T-helper 22 cell (primary cell): ENCODE measurements around the gene LCE1F.

ENCODE experiments used
- DNase-seq: peaks from one replicate; pipeline ENCODE4 v3.0.0-alpha.2; 2020; ENCODE audit warnings: low read depth

Gene LCE1F

GRCh38 chr1:152776361-152776760 lies 1.4 kb downstream of the LCE1F start:
- no peak for DNase-seq

- no peak for DNase-seq
Observed at GRCh38 chr1:152777510-152778137, 2.7 kb downstream of the LCE1F start.

- DNase-seq = no peak
Observed at GRCh38 chr1:152783095-152783494, 8.2 kb downstream of the LCE1F start.

- no peak for DNase-seq
Observed at GRCh38 chr1:152786077-152786476, 11.1 kb downstream of the LCE1F start, which contains the start of gene LCE1E. LCE1E (plus strand) TSS chr1:152786257; CDS start chr1:152787300, 1,043 bp downstream.

- no peak for DNase-seq
Observed at GRCh38 chr1:152795686-152796085, 20.7 kb downstream of the LCE1F start.

GRCh38 chr1:152796421-152796820 lies 21.5 kb downstream of the LCE1F start, which contains the start of gene LCE1D:
LCE1D (plus strand) TSS chr1:152796721; CDS start chr1:152797795, 1,074 bp downstream.
- no peak for DNase-seq

- DNase-seq = no peak
Observed at GRCh38 chr1:152801333-152801732, 26.4 kb downstream of the LCE1F start.

GRCh38 chr1:152806576-152806975 lies 31.6 kb downstream of the LCE1F start, which contains the start of gene LCE1C:
LCE1C (minus strand) TSS chr1:152806651; CDS start chr1:152805478, 1,173 bp downstream.
- no peak for DNase-seq

GRCh38 chr1:152811050-152811449 lies 36.1 kb downstream of the LCE1F start:
- no peak for DNase-seq

GRCh38 chr1:152811671-152812070 lies 36.7 kb downstream of the LCE1F start, which contains the start of gene LCE1B:
LCE1B (plus strand) TSS chr1:152811971; CDS start chr1:152812447, 476 bp downstream.
- DNase-seq = no peak

GRCh38 chr1:152817309-152817708 lies 42.4 kb downstream of the LCE1F start:
- no peak for DNase-seq

GRCh38 chr1:152823294-152823693 lies 48.4 kb downstream of the LCE1F start:
- DNase-seq = no peak

GRCh38 chr1:152824964-152825363 lies 50.0 kb downstream of the LCE1F start:
- DNase-seq = no peak
